K562 (cell line): ENCODE measurements around the gene MGA. TPM values are rescaled to one million over a fixed set of nuclear protein-coding genes. Genes with fewer than 3 reads are reported as not detected.

ENCODE experiments used
- ADNP ChIP-seq: fragments of 200-800 bp; sonication (Bioruptor generic); IDR thresholded peaks from 2 replicates; pipeline ENCODE4 v1.6.1; 2016; ENCODE audit warnings: missing genetic modification characterization, missing compliant biosample characterization
- MTA1 ChIP-seq: fragments of 450-650 bp; IDR thresholded peaks from 2 replicates; pipeline ENCODE4 v1.6.1; 2017; ENCODE audit warnings: borderline replicate concordance
- NBN ChIP-seq: fragments of 450-650 bp; IDR thresholded peaks from 2 replicates; pipeline ENCODE4 v1.6.1; 2016; ENCODE audit warnings: low read depth, mild to moderate bottlenecking
- polyA plus RNA-seq, 8 experiments: library from polyadenylated mRNA; depleted of rRNA in 4 of 8; stranded (reverse) in 5 of 8; unstranded in 3 of 8; fragments of >200 nt; fragmentation: Nextera tagmentation in 2 of 8; fragmentation: Illumina TruSeq in 1 of 8; extraction: Ambion mirVana in 2 of 8; extraction: Trizol in 1 of 8; gene quantifications; 2 replicates each; pipeline versions ENCODE4 v1.2.1 to v1.2.3, GENCODE V29; 2011 to 2014; ENCODE audit warnings: inconsistent platforms in 1 of 8, missing spikeins in 1 of 8
- total RNA-seq, 7 experiments: library from RNA; depleted of rRNA in 6 of 7; stranded (reverse); fragments of >200 nt in 6 of 7; fragmentation: Illumina TruSeq in 2 of 7; extraction: Trizol in 2 of 7; gene quantifications; 2 replicates each; pipeline versions ENCODE4 v1.2.1 to v1.2.3, GENCODE V29; 2011 to 2021; ENCODE audit warnings: low replicate concordance in 1 of 7
- TF ChIP-seq, protein P1 (sequence below): sonication (generic); formaldehyde crosslinking; IDR thresholded peaks from 2 replicates; pipeline ENCODE4 v1.8.0; 2022; ENCODE audit warnings: mild to moderate bottlenecking, missing genetic modification reagents
- TF ChIP-seq, protein P2 (sequence below): fragments of 250-450 bp; sonication (Bioruptor Pico); IDR thresholded peaks from 2 replicates; pipeline ENCODE4 v1.4.0; 2020
- TF ChIP-seq, protein P3 (sequence below): fragments of 200-800 bp; sonication (Bioruptor generic); IDR thresholded peaks from 2 replicates; pipeline ENCODE4 v1.6.1; 2017; ENCODE audit warnings: missing genetic modification characterization, missing compliant biosample characterization

MGA gene
- total and polyA plus RNA-seq, 9 of the 15 experiments (the other 6 are each of a cell fraction or from before 2014, with no cell fraction given): 4.7 to 56.1 (median 21.1) TPM

DNA sequence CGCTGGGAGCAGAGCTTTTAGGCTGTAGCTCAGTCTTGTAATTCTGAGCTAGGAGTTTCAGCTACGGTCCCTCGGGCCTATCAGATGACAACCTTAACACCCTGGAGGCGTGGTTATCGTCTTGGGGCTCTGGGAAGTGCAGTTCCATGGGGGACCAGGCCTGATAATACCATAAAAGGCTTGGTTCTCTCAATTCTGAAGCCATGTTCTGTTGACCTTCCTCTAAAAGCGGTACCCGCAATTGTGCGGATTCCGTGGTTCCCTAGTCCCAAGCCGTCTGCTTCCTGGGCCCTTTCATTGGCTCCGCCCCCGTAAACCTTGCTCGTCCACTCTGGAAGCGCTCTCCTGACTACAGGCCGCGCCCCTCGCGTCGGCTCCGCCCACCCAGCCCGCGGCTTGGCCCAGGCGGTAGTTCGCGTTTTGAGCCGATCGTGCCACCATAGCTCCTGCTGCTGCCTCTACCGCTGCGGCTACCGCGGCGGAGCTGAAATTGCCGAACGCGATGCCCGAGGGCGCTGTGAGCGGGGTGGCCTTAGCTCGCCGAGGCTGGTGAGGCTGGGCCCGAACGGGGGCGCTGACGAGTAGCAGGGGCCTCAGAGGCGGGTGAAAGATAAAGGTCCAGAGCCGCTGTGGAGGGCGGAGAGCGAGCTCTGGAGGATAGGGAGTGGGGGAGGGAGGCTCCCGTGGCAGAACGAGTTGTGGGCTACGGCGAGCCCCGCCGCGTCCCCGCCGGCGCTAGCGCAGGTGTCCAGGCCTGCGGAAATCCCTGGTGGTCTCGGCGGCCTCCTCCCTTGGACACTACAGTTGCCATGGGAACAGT lies 114.1 kb downstream of the MGA start, which contains the start of gene MAPKBP1 (continued):
- TF ChIP-seq, protein P1, sequence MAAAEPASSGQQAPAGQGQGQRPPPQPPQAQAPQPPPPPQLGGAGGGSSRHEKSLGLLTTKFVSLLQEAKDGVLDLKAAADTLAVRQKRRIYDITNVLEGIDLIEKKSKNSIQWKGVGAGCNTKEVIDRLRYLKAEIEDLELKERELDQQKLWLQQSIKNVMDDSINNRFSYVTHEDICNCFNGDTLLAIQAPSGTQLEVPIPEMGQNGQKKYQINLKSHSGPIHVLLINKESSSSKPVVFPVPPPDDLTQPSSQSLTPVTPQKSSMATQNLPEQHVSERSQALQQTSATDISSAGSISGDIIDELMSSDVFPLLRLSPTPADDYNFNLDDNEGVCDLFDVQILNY (CRISPR knock-in tag): no peak
- TF ChIP-seq NBN: no peak; the same call in 1 of the 2 replicates
- TF ChIP-seq, protein P2, sequence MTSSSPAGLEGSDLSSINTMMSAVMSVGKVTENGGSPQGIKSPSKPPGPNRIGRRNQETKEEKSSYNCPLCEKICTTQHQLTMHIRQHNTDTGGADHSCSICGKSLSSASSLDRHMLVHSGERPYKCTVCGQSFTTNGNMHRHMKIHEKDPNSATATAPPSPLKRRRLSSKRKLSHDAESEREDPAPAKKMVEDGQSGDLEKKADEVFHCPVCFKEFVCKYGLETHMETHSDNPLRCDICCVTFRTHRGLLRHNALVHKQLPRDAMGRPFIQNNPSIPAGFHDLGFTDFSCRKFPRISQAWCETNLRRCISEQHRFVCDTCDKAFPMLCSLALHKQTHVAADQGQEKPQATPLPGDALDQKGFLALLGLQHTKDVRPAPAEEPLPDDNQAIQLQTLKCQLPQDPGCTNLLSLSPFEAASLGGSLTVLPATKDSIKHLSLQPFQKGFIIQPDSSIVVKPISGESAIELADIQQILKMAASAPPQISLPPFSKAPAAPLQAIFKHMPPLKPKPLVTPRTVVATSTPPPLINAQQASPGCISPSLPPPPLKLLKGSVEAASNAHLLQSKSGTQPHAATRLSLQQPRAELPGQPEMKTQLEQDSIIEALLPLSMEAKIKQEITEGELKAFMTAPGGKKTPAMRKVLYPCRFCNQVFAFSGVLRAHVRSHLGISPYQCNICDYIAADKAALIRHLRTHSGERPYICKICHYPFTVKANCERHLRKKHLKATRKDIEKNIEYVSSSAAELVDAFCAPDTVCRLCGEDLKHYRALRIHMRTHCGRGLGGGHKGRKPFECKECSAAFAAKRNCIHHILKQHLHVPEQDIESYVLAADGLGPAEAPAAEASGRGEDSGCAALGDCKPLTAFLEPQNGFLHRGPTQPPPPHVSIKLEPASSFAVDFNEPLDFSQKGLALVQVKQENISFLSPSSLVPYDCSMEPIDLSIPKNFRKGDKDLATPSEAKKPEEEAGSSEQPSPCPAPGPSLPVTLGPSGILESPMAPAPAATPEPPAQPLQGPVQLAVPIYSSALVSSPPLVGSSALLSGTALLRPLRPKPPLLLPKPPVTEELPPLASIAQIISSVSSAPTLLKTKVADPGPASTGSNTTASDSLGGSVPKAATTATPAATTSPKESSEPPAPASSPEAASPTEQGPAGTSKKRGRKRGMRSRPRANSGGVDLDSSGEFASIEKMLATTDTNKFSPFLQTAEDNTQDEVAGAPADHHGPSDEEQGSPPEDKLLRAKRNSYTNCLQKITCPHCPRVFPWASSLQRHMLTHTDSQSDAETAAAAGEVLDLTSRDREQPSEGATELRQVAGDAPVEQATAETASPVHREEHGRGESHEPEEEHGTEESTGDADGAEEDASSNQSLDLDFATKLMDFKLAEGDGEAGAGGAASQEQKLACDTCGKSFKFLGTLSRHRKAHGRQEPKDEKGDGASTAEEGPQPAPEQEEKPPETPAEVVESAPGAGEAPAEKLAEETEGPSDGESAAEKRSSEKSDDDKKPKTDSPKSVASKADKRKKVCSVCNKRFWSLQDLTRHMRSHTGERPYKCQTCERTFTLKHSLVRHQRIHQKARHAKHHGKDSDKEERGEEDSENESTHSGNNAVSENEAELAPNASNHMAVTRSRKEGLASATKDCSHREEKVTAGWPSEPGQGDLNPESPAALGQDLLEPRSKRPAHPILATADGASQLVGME (CRISPR knock-in tag): peak; percentile 66; the same call in 1 of the 2 replicates
- TF ChIP-seq ADNP (tag): no peak
- no peak; the same call in 1 of the 2 replicates for TF ChIP-seq MTA1
- TF ChIP-seq, protein P3, sequence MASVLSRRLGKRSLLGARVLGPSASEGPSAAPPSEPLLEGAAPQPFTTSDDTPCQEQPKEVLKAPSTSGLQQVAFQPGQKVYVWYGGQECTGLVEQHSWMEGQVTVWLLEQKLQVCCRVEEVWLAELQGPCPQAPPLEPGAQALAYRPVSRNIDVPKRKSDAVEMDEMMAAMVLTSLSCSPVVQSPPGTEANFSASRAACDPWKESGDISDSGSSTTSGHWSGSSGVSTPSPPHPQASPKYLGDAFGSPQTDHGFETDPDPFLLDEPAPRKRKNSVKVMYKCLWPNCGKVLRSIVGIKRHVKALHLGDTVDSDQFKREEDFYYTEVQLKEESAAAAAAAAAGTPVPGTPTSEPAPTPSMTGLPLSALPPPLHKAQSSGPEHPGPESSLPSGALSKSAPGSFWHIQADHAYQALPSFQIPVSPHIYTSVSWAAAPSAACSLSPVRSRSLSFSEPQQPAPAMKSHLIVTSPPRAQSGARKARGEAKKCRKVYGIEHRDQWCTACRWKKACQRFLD (CRISPR knock-in tag): no peak
